IPS-18c (cell line): ENCODE data around the gene BTBD9.
"Not testable (repeated sequence)": the region's sequence is repeated elsewhere in the genome, so short reads cannot be mapped to it uniquely, and the experiment has no call there.

Source experiments
- H3K4me3 ChIP-seq: 2 replicates; pipeline ENCODE4 v1.7.0; 2013; ENCODE audit warnings: low read depth, mild to moderate bottlenecking, low read length, moderate library complexity; ENCODE audit not compliant: insufficient read depth
- H3K9me3 ChIP-seq: one replicate; pipeline ENCODE4 v1.6.1; 2013; ENCODE audit warnings: mild to moderate bottlenecking, low read length, moderate library complexity; ENCODE audit not compliant: control insufficient read depth, insufficient read depth

The BTBD9 gene

DNA sequence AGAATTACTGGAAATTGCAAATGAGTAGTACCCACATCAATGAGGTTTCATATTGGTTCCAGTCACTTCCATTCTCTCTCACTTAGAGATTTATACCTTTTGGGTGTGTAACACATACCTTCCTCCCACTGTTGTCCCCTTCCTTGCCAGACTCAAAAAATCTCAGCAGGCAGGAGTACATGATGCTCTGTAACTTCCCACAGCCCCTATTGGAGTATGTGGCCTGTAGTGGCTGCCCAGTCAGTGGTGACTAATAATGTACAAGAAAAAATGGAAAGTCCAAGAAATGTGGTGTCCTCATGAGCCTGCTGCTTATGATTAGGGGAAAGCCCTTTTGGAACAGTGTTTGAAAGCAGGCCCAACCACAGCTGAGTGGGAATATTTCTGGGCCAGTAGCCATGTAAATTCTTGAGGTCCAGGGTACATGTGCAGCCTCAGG, 508.2 kb downstream of the BTBD9 start:
- Histone ChIP-seq H3K4me3 (no peak overlapping the region), H3K9me3 (no peaks in the 10 kb centered on the region)

DNA sequence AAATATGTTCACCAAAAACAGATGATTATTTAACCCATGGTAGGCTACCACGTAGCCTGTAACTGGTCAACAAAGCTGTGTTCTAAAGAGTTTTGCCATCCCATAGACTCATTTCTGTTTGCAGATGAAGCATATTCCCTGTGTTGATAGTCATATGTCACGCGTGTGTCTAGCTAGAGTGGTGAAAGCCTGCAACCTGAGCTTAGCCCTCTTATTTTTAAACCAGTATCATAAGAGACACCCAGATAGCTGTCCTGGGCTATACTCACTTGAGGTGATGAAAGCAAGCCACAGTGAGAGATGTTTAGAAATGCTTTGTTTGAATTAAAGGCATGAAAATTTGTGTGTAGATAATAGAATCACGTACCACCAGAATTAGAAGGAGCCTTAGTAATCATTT, 512.4 kb downstream of the BTBD9 start:
- H3K4me3 ChIP-seq, result no peak overlapping the region
- H3K9me3 ChIP-seq, result no peaks in the 10 kb centered on the region

DNA sequence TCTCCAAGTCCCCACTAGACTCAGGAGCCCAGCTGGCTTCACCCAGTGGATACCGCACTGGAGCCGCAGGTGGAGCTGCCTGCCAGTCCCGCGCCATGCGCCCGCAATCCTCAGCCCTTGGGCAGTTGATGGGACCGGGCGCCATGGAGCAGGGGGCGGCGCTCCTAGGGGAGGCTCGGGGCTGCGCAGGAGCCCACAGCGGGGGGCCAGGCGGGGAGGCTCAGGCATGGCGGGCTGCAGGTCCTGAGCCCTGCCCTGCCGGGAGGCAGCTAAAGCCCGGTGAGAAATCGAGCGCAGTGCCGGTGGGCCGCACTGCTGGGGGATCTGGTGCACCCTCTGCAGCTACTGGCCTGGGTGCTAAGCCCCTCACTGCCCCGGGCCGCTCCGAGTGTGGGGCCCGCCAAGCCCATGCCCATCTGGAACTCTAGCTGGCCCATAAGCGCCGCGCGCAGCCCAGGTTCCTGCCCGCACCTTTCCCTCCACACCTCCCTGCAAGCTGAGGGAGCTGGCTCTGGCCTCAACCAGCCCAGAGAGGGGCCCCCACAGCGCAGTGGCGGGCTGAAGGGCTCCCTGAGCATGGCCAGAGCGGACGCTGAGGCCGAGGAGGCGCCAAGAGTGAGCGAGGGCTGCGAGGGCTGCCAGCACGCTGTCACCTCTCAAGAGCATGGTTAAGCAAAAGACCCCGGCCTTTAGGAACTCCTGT, 515.4 kb downstream of the BTBD9 start:
- H3K9me3 ChIP-seq, H3K4me3 ChIP-seq: not testable (repeated sequence)

DNA sequence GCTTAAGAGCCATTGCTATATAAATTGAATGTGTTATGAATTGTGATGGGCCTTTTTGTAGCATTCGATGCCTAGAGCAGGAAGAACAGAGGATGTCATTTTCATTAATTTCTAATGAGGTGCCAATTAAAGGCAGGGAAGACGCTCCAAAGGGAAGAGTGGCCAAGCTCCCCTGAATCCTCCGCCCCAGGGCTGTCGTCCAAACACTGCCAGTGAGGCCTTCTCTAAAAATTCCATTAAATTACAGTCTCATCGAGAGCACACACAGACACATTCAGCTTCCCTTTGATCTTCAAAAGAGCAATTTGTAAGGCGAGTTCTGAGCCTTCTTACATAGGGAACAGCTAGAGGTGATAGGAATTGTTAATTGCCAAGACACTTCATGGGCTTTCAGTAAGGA, 520.2 kb downstream of the BTBD9 start:
- no peak overlapping the region for H3K4me3 ChIP-seq
- H3K9me3 ChIP-seq, result no peaks in the 10 kb centered on the region

DNA sequence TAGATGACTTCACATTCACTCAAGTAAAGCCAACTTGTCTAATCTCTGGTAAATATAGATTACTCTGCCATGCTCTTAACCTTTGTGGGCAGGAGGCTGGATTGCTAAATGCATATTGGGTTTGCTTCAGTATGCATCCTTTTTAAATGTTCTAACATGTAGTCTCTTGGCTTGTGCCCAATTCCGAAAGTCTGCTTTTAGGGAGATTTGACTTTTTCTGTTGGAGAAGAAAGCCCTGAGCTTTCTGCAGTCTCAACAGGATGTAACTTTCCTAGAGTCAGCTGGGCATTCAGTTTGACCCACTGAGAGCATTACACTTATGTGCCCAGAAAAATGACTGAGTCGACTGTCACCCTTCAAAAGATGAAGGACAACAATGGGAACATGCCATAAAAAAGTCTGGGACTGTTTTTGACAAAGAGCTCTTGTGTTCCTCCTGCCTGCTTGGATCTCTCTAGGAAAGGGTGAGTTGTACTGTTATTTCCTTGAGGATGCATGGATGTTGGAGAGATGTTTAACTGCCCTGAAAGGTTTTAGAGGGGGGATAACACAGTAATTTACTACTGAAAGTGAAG, 520.9 kb downstream of the BTBD9 start:
- no peak overlapping the region for H3K4me3 ChIP-seq
- no peaks in the 10 kb centered on the region for H3K9me3 ChIP-seq
